Activated CD4-positive, alpha-beta memory T cell treated with anti-CD3 and anti-CD28 coated beads, Interleukin-2, amount 10 ng/mL, durations not matched to agents 7 days and 5 days (primary cell): Measurements from ENCODE around the gene SASH1. TPM values are rescaled to one million over a fixed set of nuclear protein-coding genes. Genes with fewer than 3 reads are reported as not detected.

Experiments used
- CTCF ChIA-PET: fragments of 350-600 bp; sonication (Branson Sonifier 250); formaldehyde crosslinking; loops from one replicate; lab custom pipeline; 2021; ENCODE audit warnings: antibody characterized with exemption, inconsistent platforms; lab: Charles Lee
- POLR2A ChIA-PET: fragments of 350-600 bp; sonication (Branson Sonifier 250); formaldehyde crosslinking; loops from one replicate; lab custom pipeline; 2021; ENCODE audit warnings: antibody characterized with exemption; lab: Charles Lee
- DNase-seq: peaks from one replicate; pipeline ENCODE4 v3.0.0-alpha.2; 2020
- H3K27ac Mint-ChIP-seq: one replicate; pipeline ENCODE4 v1.8.0; 2021; ENCODE audit warnings: mild to moderate bottlenecking, mixed read lengths
- H3K27me3 Mint-ChIP-seq: one replicate; pipeline ENCODE4 v1.8.0; 2021; ENCODE audit warnings: mixed read lengths
- H3K36me3 Mint-ChIP-seq: one replicate; pipeline ENCODE4 v1.8.0; 2021; ENCODE audit warnings: low read depth, mixed read lengths
- H3K4me1 Mint-ChIP-seq: one replicate; pipeline ENCODE4 v1.8.0; 2021; ENCODE audit warnings: mixed read lengths
- H3K4me3 Mint-ChIP-seq: one replicate; pipeline ENCODE4 v1.8.0; 2021; ENCODE audit warnings: mild to moderate bottlenecking, mixed read lengths
- H3K9me3 Mint-ChIP-seq: one replicate; pipeline ENCODE4 v1.8.0; 2021; ENCODE audit warnings: mixed read lengths
- total RNA-seq, 2 experiments: library from RNA; stranded (reverse); gene quantifications; one replicate each; pipeline ENCODE4 v1.2.3, GENCODE V29; 2021

SASH1 gene
- total RNA-seq, 2 experiments from 2014 or later, result 0.75 to 0.98 TPM

- CTCF ChIA-PET, result no interaction called here
Measured at GRCh38 chr6:148316308-148316707, 26.3 kb upstream of the SASH1 start.

GRCh38 chr6:148317051-148317450, 25.6 kb upstream of the SASH1 start:
- no peak for DNase-seq
- H3K27me3 Mint-ChIP-seq, result peaks cover 2% of the 10 kb centered on the region
- ChIA-PET CTCF (no interaction called here), POLR2A (no interaction called here)
- H3K4me1 Mint-ChIP-seq, result no peaks in the 10 kb centered on the region
- no peak overlapping the region for H3K4me3 Mint-ChIP-seq
- peaks cover 2% of the 10 kb centered on the region for H3K9me3 Mint-ChIP-seq
- H3K27ac Mint-ChIP-seq, result no peak overlapping the region
- H3K36me3 Mint-ChIP-seq, result no peaks in the 10 kb centered on the region

More at GRCh38 chr6:148316308-148316707, 26.3 kb upstream of the SASH1 start:
- no peak overlapping the region for H3K27ac Mint-ChIP-seq
- peaks cover 2% of the 10 kb centered on the region for H3K27me3 Mint-ChIP-seq
- H3K4me3 Mint-ChIP-seq, result no peak overlapping the region
- H3K36me3 Mint-ChIP-seq, result no peaks in the 10 kb centered on the region
- no peak for DNase-seq
- no peaks in the 10 kb centered on the region for H3K9me3 Mint-ChIP-seq
- no peaks in the 10 kb centered on the region for H3K4me1 Mint-ChIP-seq
- POLR2A ChIA-PET, result no interaction called here

DNA sequence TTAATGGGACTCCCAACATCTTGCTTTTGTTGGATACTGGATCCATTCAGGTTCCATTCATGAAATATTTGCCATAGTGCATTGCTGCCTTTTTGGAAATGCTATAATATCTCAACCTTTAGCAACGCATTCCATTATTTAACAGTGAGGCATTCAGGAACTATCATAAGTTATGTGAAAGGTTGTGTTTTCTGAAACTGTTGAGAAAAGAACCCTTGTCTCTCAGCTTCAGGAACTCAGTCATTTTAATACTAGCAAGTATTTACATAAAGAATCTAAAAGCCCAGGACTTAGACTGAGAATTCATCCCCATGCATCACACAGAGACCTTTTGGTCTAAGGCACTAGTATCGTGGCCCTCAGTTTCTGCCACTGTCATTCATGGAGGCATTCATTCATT, 24.9 kb upstream of the SASH1 start:
- no peak for DNase-seq
- ChIA-PET POLR2A (no interaction called here), CTCF (no interaction called here)
- H3K4me1 Mint-ChIP-seq, result no peaks in the 10 kb centered on the region
- peaks cover 6% of the 10 kb centered on the region for H3K27me3 Mint-ChIP-seq
- no peaks in the 10 kb centered on the region for H3K36me3 Mint-ChIP-seq
- no peak overlapping the region for H3K27ac Mint-ChIP-seq
- H3K9me3 Mint-ChIP-seq, result peaks cover 2% of the 10 kb centered on the region
- H3K4me3 Mint-ChIP-seq, result no peak overlapping the region

DNA sequence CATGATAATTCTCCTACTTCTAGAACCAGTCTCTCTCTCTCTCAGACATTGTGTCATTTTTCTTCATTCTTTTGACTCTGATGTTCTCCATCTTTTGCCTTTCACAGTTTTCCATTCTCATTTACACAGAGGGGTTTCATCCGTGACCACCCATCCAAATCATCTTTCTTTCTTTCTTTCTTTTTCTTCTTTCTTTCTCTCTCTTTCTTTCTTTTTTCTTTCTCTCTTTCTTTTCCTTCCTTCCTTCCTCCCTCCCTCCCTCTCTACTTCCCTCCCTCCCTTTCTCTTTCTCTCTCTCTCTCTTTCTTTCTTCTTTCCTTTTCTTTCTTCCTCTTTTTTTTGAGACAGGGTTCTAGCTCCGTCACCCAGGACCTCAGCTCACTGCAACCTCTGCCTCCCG, 19.9 kb upstream of the SASH1 start:
- DNase-seq, result no peak
- Mint-ChIP-seq H3K4me1 (peaks cover 1% of the 10 kb centered on the region), H3K27me3 (peaks cover 7% of the 10 kb centered on the region), H3K9me3 (peaks cover 2% of the 10 kb centered on the region), H3K36me3 (no peaks in the 10 kb centered on the region), H3K4me3 (no peak overlapping the region), H3K27ac (no peak overlapping the region)
- POLR2A ChIA-PET, result no interaction called here
- CTCF ChIA-PET, result interaction anchor here (0.8 kb wide), 1 partner anchor 9 kb away, joined by 4 read pairs; no protein-coding TSS in a partner anchor

DNA sequence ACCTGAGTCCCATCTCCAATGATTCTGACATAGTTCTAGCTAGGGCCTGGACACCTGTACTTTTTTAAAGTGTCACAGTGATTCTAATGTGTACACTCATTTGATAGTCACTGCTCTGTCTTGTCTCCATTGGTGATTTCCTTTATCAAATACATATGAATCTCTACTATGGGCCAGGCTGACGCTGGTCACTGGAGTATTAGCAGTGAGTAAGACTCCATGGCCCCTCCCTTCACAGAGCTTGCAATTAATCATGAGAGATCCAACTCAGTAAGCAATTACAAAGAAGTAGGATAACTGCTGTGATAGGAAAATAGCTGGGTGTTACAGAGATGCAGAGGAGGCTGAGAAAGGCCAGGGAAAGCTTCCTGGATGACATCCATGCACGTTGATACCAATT, 19.3 kb upstream of the SASH1 start:
- POLR2A ChIA-PET, result no interaction called here
- CTCF ChIA-PET, result interaction anchor here (0.8 kb wide), 1 partner anchor 10 kb away, joined by 4 read pairs; no protein-coding TSS in a partner anchor
- H3K27ac Mint-ChIP-seq, result no peak overlapping the region

GRCh38 chr6:148324297-148324985, 18.2 kb upstream of the SASH1 start:
- CTCF ChIA-PET, result no interaction called here
- no peak for DNase-seq
- Mint-ChIP-seq H3K9me3 (peaks cover 2% of the 10 kb centered on the region), H3K4me1 (peaks cover 1% of the 10 kb centered on the region), H3K27ac (no peak overlapping the region), H3K36me3 (no peaks in the 10 kb centered on the region), H3K27me3 (peaks cover 8% of the 10 kb centered on the region), H3K4me3 (no peak overlapping the region)
- POLR2A ChIA-PET, result no interaction called here

More for the DNA sequence above, 19.3 kb upstream of the SASH1 start:
- Mint-ChIP-seq H3K27me3 (peaks cover 7% of the 10 kb centered on the region), H3K9me3 (peaks cover 2% of the 10 kb centered on the region), H3K4me3 (no peak overlapping the region), H3K4me1 (peaks cover 1% of the 10 kb centered on the region), H3K36me3 (no peaks in the 10 kb centered on the region)
- no peak for DNase-seq

- Mint-ChIP-seq H3K27me3 (peaks cover 13% of the 10 kb centered on the region), H3K4me1 (peaks cover 1% of the 10 kb centered on the region), H3K36me3 (no peaks in the 10 kb centered on the region), H3K27ac (no peak overlapping the region), H3K9me3 (peaks cover 2% of the 10 kb centered on the region), H3K4me3 (no peak overlapping the region)
- ChIA-PET POLR2A (no interaction called here), CTCF (no interaction called here)
- no peak for DNase-seq
Measured at GRCh38 chr6:148325316-148326068, 17.1 kb upstream of the SASH1 start.

- Mint-ChIP-seq H3K4me1 (peaks cover 1% of the 10 kb centered on the region), H3K27ac (no peak overlapping the region), H3K36me3 (no peaks in the 10 kb centered on the region), H3K9me3 (no peaks in the 10 kb centered on the region), H3K27me3 (peaks cover 19% of the 10 kb centered on the region), H3K4me3 (no peak overlapping the region)
- CTCF ChIA-PET, result no interaction called here
- DNase-seq, result no peak
- POLR2A ChIA-PET, result no interaction called here
Measured at GRCh38 chr6:148328876-148329555, 13.6 kb upstream of the SASH1 start.

DNA sequence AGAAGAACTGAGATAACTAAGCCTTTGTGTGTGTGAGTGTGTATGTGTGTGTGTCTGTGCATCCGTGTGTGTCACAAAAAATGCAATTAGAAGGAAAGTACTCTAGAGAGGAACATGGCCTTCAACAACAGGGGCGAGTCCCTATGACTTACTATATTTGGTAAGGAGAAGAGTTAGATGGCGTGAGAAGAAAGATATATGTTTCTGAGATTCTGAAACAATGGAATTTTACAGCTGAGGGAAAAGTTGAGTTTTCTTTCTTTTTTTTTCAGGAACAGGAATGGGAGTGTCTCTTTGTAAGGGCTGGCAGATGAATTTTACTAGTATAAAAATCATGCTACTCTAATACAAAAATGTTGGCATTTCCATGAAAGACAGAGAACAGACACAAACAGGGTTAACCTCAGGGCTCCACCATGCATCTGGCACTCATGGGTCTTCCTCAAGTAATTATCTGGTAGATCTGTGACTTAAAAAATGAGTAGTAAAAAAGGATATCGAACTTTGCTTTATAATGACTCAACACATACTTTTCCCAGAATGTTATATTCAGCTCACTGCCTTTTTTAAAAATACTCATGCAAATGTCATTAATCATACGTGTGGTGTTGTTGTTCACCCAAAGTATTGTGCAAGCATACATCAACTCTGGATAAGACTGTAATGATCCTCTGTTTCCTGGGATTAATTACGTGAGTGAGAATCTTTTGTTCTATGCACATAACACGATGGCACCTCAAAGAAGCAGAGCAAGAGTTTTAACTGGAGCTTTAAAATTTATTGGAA, 12.8 kb upstream of the SASH1 start:
- peaks cover 17% of the 10 kb centered on the region for H3K27me3 Mint-ChIP-seq

GRCh38 chr6:148332088-148332487, 10.6 kb upstream of the SASH1 start:
- POLR2A ChIA-PET, result no interaction called here
- CTCF ChIA-PET, result no interaction called here
- no peaks in the 10 kb centered on the region for H3K4me1 Mint-ChIP-seq
- H3K27me3 Mint-ChIP-seq, result peaks cover 17% of the 10 kb centered on the region
- DNase-seq, result no peak
- no peak overlapping the region for H3K4me3 Mint-ChIP-seq
- H3K9me3 Mint-ChIP-seq, result no peaks in the 10 kb centered on the region
- no peak overlapping the region for H3K27ac Mint-ChIP-seq
- no peaks in the 10 kb centered on the region for H3K36me3 Mint-ChIP-seq

More for the DNA sequence above, 12.8 kb upstream of the SASH1 start:
- H3K9me3 Mint-ChIP-seq, result no peaks in the 10 kb centered on the region
- POLR2A ChIA-PET, result no interaction called here
- no peak overlapping the region for H3K27ac Mint-ChIP-seq
- no peaks in the 10 kb centered on the region for H3K36me3 Mint-ChIP-seq
- H3K4me3 Mint-ChIP-seq, result no peak overlapping the region
- CTCF ChIA-PET, result no interaction called here
- DNase-seq, result no peak
- H3K4me1 Mint-ChIP-seq, result peaks cover 1% of the 10 kb centered on the region

DNA sequence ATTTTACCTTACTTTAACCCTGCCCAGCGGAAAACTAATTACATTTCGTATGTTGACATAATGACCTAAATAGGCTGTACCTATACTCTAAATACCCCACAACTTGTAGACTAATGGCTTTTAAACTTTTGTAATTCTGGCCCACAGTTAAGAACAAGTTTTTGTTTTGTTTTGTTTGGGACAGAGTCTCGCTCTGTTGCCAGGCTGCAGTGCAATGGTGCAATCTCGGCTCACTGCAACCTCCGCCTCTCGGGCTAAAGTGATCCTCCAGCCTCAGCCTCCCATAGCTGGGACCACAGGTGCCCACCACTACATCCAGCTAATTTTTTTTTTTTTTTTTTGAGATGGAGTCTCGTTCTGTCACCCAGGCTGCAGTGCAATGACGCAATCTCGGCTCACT, 5.7 kb upstream of the SASH1 start:
- ChIA-PET CTCF (no interaction called here), POLR2A (no interaction called here)
- no peak for DNase-seq
- no peaks in the 10 kb centered on the region for H3K36me3 Mint-ChIP-seq
- H3K4me3 Mint-ChIP-seq, result no peak overlapping the region
- H3K27ac Mint-ChIP-seq, result no peak overlapping the region
- peaks cover under 1% of the 10 kb centered on the region for H3K4me1 Mint-ChIP-seq
- H3K27me3 Mint-ChIP-seq, result peaks cover 13% of the 10 kb centered on the region
- H3K9me3 Mint-ChIP-seq, result no peaks in the 10 kb centered on the region

GRCh38 chr6:148339766-148340165, 2.9 kb upstream of the SASH1 start:
- POLR2A ChIA-PET, result no interaction called here
- Mint-ChIP-seq H3K4me1 (peaks cover 15% of the 10 kb centered on the region), H3K36me3 (no peaks in the 10 kb centered on the region), H3K4me3 (no peak overlapping the region), H3K27me3 (peaks cover 31% of the 10 kb centered on the region), H3K27ac (no peak overlapping the region), H3K9me3 (no peaks in the 10 kb centered on the region)
- DNase-seq, result no peak
- CTCF ChIA-PET, result no interaction called here
